22Rv1 (cell line): ENCODE measurements around the gene C10orf95.

Experiments
- H3K27ac ChIP-seq: fragments of 450-650 bp; 2 replicates; pipeline ENCODE4 v1.5.1; 2017
- ZFX ChIP-seq: fragments of 450-650 bp; IDR thresholded peaks from 2 replicates; pipeline ENCODE4 v1.6.1; 2017; ENCODE audit warnings: antibody characterized with exemption, borderline replicate concordance
- TF ChIP-seq, protein P1 (sequence below): fragments of 450-650 bp; IDR thresholded peaks from 2 replicates; pipeline ENCODE4 v1.5.1; 2017; ENCODE audit warnings: mild to moderate bottlenecking

C10orf95 gene

GRCh38 chr10:102403115-102403514 lies 48.2 kb downstream of the C10orf95 start:
- TF ChIP-seq ZFX: no peak
- TF ChIP-seq, protein P1, sequence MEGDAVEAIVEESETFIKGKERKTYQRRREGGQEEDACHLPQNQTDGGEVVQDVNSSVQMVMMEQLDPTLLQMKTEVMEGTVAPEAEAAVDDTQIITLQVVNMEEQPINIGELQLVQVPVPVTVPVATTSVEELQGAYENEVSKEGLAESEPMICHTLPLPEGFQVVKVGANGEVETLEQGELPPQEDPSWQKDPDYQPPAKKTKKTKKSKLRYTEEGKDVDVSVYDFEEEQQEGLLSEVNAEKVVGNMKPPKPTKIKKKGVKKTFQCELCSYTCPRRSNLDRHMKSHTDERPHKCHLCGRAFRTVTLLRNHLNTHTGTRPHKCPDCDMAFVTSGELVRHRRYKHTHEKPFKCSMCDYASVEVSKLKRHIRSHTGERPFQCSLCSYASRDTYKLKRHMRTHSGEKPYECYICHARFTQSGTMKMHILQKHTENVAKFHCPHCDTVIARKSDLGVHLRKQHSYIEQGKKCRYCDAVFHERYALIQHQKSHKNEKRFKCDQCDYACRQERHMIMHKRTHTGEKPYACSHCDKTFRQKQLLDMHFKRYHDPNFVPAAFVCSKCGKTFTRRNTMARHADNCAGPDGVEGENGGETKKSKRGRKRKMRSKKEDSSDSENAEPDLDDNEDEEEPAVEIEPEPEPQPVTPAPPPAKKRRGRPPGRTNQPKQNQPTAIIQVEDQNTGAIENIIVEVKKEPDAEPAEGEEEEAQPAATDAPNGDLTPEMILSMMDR: no peak
- peak overlapping the region; percentile 39 for H3K27ac ChIP-seq

DNA sequence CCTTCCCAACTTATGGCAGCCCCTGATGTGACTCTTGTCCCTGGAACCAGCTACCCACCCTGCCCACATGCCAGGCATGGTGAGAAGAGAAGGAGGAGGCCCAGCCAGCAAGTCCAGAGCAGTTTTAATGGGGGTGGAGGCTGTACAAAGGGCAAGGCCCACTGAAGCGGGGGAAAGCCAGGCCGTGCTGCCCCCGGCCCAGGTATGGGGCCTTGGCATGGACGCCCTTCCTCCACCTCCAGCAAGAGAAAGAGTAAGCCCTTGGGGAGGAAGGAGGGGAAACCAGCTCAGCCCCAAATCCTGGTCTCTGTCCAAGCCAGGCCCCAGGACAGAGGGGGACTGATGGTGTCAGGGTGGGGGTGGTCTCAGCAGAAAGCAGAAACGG lies 48.8 kb downstream of the C10orf95 start:
- peak overlapping the region; percentile 39 for H3K27ac ChIP-seq
- TF ChIP-seq ZFX: no peak
- TF ChIP-seq, protein P1: no peak

GRCh38 chr10:102401735-102402511 lies 49.4 kb downstream of the C10orf95 start:
- TF ChIP-seq ZFX: no peak
- TF ChIP-seq, protein P1: no peak
- peak overlapping the region; percentile 39 for H3K27ac ChIP-seq

DNA sequence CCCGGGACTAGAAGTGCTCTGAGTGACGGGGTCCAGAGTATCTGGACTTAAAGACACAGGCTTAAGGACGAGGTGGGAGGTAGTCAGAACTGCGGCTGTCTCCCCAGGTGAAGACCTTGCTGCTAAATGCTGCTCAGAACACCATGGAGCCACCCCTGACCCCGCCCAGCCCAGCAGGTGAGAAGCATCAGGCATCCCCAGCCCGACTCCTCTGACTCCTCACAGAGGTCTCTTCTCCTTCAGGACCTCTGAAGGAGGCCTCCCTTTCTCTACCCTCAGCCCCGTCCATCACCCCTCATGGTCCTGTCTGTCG lies 50.0 kb downstream of the C10orf95 start:
- TF ChIP-seq, protein P1: no peak
- no peak for TF ChIP-seq ZFX
- peak overlapping the region; percentile 39 for H3K27ac ChIP-seq

GRCh38 chr10:102400598-102401341 lies 50.6 kb downstream of the C10orf95 start:
- peak overlapping the region; percentile 74; the same call in 1 of the 2 replicates for H3K27ac ChIP-seq

GRCh38 chr10:102400076-102400475 lies 51.3 kb downstream of the C10orf95 start:
- peak overlapping the region; percentile 74 for H3K27ac ChIP-seq
- TF ChIP-seq ZFX: no peak
- TF ChIP-seq, protein P1: no peak

More at GRCh38 chr10:102400598-102401341, 50.6 kb downstream of the C10orf95 start:
- TF ChIP-seq, protein P1: no peak
- TF ChIP-seq ZFX: no peak
